Measurements from ENCODE around the gene COA5. TPM values are rescaled to one million over a fixed set of nuclear protein-coding genes. Genes with fewer than 3 reads are reported as not detected.

Gene COA5
- total RNA-seq, 1 donor from 2014 or later = 110 TPM

DNA sequence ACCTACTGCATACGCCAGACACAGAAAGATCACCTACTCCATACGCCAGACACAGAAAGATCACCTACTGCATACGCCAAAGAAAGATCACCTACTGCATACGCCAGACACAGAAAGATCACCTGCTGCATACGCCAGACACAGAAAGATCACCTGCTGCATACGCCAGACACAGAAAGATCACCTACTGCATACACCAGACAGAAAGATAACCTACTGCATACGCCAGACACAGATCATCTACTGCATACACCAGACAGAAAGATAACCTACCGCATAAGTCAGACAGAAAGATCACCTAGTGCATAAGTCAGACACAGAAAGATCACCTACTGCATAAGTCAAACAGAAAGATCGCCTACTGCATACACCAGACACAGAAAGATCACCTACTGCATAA is 25.8 kb downstream of the COA5 start:
- TF ChIP-seq EZH2 (IDR thresholded peaks at IDR 0.05) = no peak
- TF ChIP-seq, protein P1, sequence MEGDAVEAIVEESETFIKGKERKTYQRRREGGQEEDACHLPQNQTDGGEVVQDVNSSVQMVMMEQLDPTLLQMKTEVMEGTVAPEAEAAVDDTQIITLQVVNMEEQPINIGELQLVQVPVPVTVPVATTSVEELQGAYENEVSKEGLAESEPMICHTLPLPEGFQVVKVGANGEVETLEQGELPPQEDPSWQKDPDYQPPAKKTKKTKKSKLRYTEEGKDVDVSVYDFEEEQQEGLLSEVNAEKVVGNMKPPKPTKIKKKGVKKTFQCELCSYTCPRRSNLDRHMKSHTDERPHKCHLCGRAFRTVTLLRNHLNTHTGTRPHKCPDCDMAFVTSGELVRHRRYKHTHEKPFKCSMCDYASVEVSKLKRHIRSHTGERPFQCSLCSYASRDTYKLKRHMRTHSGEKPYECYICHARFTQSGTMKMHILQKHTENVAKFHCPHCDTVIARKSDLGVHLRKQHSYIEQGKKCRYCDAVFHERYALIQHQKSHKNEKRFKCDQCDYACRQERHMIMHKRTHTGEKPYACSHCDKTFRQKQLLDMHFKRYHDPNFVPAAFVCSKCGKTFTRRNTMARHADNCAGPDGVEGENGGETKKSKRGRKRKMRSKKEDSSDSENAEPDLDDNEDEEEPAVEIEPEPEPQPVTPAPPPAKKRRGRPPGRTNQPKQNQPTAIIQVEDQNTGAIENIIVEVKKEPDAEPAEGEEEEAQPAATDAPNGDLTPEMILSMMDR (IDR thresholded peaks at IDR 0.05) = no peak
- no peak for TF ChIP-seq EZH2phosphoT487 (IDR thresholded peaks at IDR 0.05)
- DNase-seq (ENCODE audit: low spot score) = no peak
- Histone ChIP-seq H3K9ac (no peak overlapping the region), H3K27me3 (no peaks in the 10 kb centered on the region), H3K9me3 (ENCODE audit: low read depth) (no peaks in the 10 kb centered on the region), H3K4me1 (no peaks in the 10 kb centered on the region), H3K36me3 (no peaks in the 10 kb centered on the region), H3K27ac (no peak overlapping the region), H3K4me3 (no peak overlapping the region), H3F3A (ENCODE audit: low read depth) (no peaks in the 10 kb centered on the region), H2AFZ (replicated peaks) (no peak overlapping the region), H3K79me2 (ENCODE audit: low read depth) (no peaks in the 10 kb centered on the region), H3K4me2 (no peak overlapping the region), H4K20me1 (ENCODE audit: low read depth) (no peaks in the 10 kb centered on the region)
- Mint-ChIP-seq H3K27me3 (ENCODE audit: insufficient read depth, low read depth) (no peaks in the 10 kb centered on the region), H3K36me3 (peaks cover 8% of the 10 kb centered on the region), H3K9me3 (no peaks in the 10 kb centered on the region), H3K4me1 (no peaks in the 10 kb centered on the region), H3K4me3 (no peak overlapping the region), H3K27ac (no peak overlapping the region)

DNA sequence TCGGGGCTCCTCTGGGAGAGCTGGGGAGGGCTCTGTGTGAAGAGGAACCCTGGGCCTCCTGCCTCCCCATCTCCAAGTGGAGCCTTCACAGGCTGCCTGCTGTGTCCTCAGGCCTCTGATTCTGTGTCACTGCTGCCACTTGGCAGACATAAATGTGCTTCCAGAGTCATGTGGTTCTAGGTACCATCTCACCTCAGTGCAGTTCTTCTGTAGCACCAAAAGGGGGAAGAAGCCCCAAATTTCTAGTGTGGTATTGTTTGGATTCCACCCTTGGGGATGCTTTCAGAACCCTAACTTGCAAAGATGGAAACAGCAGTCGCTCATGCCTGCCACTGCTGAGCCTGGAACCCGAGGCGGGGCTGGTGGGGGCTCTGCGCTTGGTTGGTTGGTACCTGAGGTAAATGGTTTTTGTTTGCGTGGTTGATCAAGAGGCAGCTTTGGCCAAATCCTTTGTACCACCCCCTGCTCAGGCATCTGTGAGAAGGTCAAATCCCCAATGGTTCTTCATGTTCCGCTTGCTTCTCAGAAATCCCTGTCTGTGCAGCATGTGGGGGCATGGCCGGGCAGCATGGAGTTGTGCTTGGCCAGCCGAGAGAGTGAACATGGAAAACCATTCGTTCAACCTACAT is 27.5 kb downstream of the COA5 start:
- TF ChIP-seq EZH2phosphoT487 (IDR thresholded peaks at IDR 0.05) = no peak
- TF ChIP-seq EZH2 (IDR thresholded peaks at IDR 0.05) = no peak
- TF ChIP-seq, protein P1 (IDR thresholded peaks at IDR 0.05) = no peak
- Histone ChIP-seq H3K27ac (no peak overlapping the region), H3K36me3 (no peaks in the 10 kb centered on the region), H3K9ac (no peak overlapping the region), H3K79me2 (ENCODE audit: low read depth) (no peaks in the 10 kb centered on the region), H3K4me3 (no peak overlapping the region), H4K20me1 (ENCODE audit: low read depth) (no peaks in the 10 kb centered on the region), H3K9me3 (ENCODE audit: low read depth) (no peaks in the 10 kb centered on the region), H3K4me2 (no peak overlapping the region), H3K27me3 (no peaks in the 10 kb centered on the region), H2AFZ (replicated peaks) (no peak overlapping the region), H3K4me1 (no peaks in the 10 kb centered on the region), H3F3A (ENCODE audit: low read depth) (no peaks in the 10 kb centered on the region)
- peaks cover 12% of the 10 kb centered on the region for H3K36me3 Mint-ChIP-seq
- no peak overlapping the region for H3K4me3 Mint-ChIP-seq
- no peak overlapping the region for H3K27ac Mint-ChIP-seq
- H3K27me3 Mint-ChIP-seq (ENCODE audit: insufficient read depth, low read depth) = no peaks in the 10 kb centered on the region
- H3K9me3 Mint-ChIP-seq = no peaks in the 10 kb centered on the region
- DNase-seq (ENCODE audit: low spot score) = no peak
- H3K4me1 Mint-ChIP-seq = no peaks in the 10 kb centered on the region

DNA sequence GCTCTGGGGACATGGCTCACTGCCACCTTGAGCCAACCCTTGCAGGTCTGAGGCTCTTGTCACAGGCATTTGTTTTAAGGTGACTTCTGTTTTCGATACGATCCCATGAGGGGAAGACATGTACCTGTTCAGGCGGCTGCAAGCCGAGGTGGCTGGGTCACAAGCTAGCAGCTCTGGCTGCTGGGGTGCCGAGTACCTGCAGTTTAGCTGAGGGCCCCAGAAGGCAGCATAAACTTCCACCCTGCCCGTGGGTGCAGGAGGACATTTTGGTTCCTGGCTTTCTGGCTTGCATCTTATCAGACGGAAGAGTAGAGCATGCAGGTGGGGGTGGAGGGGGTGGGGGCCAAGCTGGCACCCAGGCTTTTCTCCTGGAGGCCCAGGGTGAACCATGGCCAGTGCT is 28.4 kb downstream of the COA5 start:
- H3K79me2 ChIP-seq (ENCODE audit: low read depth) = no peaks in the 10 kb centered on the region
- no peak overlapping the region for H3K4me3 Mint-ChIP-seq
- H3K27ac Mint-ChIP-seq = no peak overlapping the region
- no peak for DNase-seq (ENCODE audit: low spot score)
- H2AFZ ChIP-seq (replicated peaks) = no peak overlapping the region
- no peaks in the 10 kb centered on the region for H3K4me1 Mint-ChIP-seq
- H3F3A ChIP-seq (ENCODE audit: low read depth) = no peaks in the 10 kb centered on the region
- no peaks in the 10 kb centered on the region for H3K27me3 Mint-ChIP-seq (ENCODE audit: insufficient read depth, low read depth)
- no peaks in the 10 kb centered on the region for H4K20me1 ChIP-seq (ENCODE audit: low read depth)
- H3K9ac ChIP-seq = no peak overlapping the region
- TF ChIP-seq EZH2 (IDR thresholded peaks at IDR 0.05) (no peak), EZH2phosphoT487 (IDR thresholded peaks at IDR 0.05) (no peak)
- TF ChIP-seq, protein P1 (IDR thresholded peaks at IDR 0.05) = no peak
- H3K4me3 ChIP-seq = no peak overlapping the region
- no peaks in the 10 kb centered on the region for H3K27me3 ChIP-seq
- no peaks in the 10 kb centered on the region for H3K9me3 ChIP-seq (ENCODE audit: low read depth)
- peaks cover 12% of the 10 kb centered on the region for H3K36me3 Mint-ChIP-seq
- H3K36me3 ChIP-seq = no peaks in the 10 kb centered on the region
- no peaks in the 10 kb centered on the region for H3K4me1 ChIP-seq
- no peak overlapping the region for H3K4me2 ChIP-seq
- H3K9me3 Mint-ChIP-seq = no peaks in the 10 kb centered on the region
- H3K27ac ChIP-seq = no peak overlapping the region

Data from neural progenitor cell (in vitro differentiated cells).